UCSD-AML1 (cell line): ENCODE results near the gene ST6GAL1.
"Not testable (repeated sequence)": the region's sequence is repeated elsewhere in the genome, so short reads cannot be mapped to it uniquely, and the experiment has no call there.

Source experiments
- DNase-seq: peaks from one replicate; lab custom pipeline; 2025; ENCODE audit not compliant: unreplicated experiment; lab: John Stamatoyannopoulos, UW

Gene ST6GAL1

GRCh38 chr3:187042346-187042745 lies 112.0 kb downstream of the ST6GAL1 start:
- DNase-seq: no peak

GRCh38 chr3:187042874-187043458 lies 112.6 kb downstream of the ST6GAL1 start:
- DNase-seq: no peak

GRCh38 chr3:187044206-187044605 lies 113.9 kb downstream of the ST6GAL1 start:
- DNase-seq: peak; percentile 29

- no peak for DNase-seq
These were observed 114.7 kb downstream of the ST6GAL1 start for GRCh38 chr3:187044867-187045552.

- DNase-seq: no peak
These were observed 115.7 kb downstream of the ST6GAL1 start for GRCh38 chr3:187046033-187046432.

- DNase-seq: no peak
These were observed 119.3 kb downstream of the ST6GAL1 start for GRCh38 chr3:187049462-187050101.

- no peak for DNase-seq
These were observed 120.7 kb downstream of the ST6GAL1 start for GRCh38 chr3:187051066-187051465.

- no peak for DNase-seq
These were observed 121.5 kb downstream of the ST6GAL1 start for GRCh38 chr3:187051724-187052366.

- DNase-seq: not testable (repeated sequence)
These were observed 122.1 kb downstream of the ST6GAL1 start for GRCh38 chr3:187052427-187052826.

GRCh38 chr3:187054433-187054832 lies 124.1 kb downstream of the ST6GAL1 start:
- DNase-seq: not testable (repeated sequence)

GRCh38 chr3:187057803-187058202 lies 127.5 kb downstream of the ST6GAL1 start:
- DNase-seq: not testable (repeated sequence)

GRCh38 chr3:187061748-187062147 lies 131.4 kb downstream of the ST6GAL1 start:
- no peak for DNase-seq

- DNase-seq: no peak
These were observed 132.3 kb downstream of the ST6GAL1 start for GRCh38 chr3:187062526-187063177.

GRCh38 chr3:187063286-187064121 lies 133.2 kb downstream of the ST6GAL1 start:
- DNase-seq: no peak

- DNase-seq: no peak
These were observed 134.1 kb downstream of the ST6GAL1 start for GRCh38 chr3:187064210-187065115.

- DNase-seq: no peak
These were observed 136.1 kb downstream of the ST6GAL1 start for GRCh38 chr3:187066228-187066995.

GRCh38 chr3:187068787-187069186 lies 138.5 kb downstream of the ST6GAL1 start:
- DNase-seq: no peak

GRCh38 chr3:187069857-187070516 lies 139.7 kb downstream of the ST6GAL1 start:
- no peak for DNase-seq
